22Rv1 (cell line): Measurements from ENCODE around the gene DESI1.

Experiments used
- CTCF ChIP-seq: fragments of 450-650 bp; IDR thresholded peaks from 2 replicates; pipeline ENCODE4 v1.5.1; 2017; ENCODE audit warnings: mild to moderate bottlenecking
- ZFX ChIP-seq: fragments of 450-650 bp; IDR thresholded peaks from 2 replicates; pipeline ENCODE4 v1.6.1; 2017; ENCODE audit warnings: antibody characterized with exemption, borderline replicate concordance

DNA sequence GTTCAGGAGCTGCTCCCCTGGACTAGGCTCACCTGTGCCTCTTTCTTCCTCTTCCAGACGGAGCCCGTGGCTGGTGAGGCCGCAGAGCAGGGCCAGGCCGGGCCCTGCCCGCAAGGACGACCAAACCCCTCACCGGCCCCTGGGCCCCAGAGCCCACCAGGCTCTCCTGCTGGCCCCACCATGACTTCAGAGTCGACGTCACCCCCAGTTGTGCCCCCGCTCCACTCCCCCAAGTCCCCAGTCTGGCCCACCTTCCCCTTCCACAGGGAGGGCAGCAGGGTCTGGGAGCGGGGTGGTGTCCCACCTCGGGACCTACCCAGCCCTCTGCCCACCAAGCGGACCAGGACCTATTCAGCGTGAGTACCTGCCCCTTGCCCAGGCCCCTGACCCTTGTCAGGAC lies 49.1 kb downstream of the DESI1 start:
- TF ChIP-seq CTCF (no peak), ZFX (no peak)
